ENCODE measurements around the gene CEP112. TPM values are rescaled to one million over a fixed set of nuclear protein-coding genes. Genes with fewer than 3 reads are reported as not detected.

Gene CEP112
- total and polyA plus RNA-seq, 2 of the 4 experiments (the other 2 are of a cell fraction), result 2.5 to 5.6 TPM

DNA sequence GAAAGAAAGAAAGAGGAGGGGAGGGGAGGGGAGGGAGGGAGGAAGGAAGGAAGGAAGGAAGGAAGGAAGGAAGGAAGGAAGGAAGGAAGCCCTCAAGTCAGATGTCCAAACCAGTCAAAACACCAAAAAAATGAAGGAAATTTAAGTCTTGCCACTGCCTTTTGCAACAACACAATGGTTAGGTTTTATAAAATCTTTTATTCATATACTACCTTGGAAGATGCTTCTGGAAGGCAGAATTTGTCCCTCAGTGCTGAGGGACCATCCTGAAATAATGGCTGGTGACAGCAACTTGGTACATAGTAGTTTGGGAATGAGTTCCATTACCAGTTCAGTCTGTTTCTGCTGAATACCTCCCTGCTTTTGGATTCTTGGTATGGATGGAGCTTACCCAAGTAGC is 29.4 kb upstream of the CEP112 start:
- no peak overlapping the region for H4K91ac ChIP-seq (ENCODE audit: insufficient read depth, low read depth, low read length)
- in situ Hi-C loops (cut with MboI; ENCODE audit: low sequenced_read_pairs) (no loop called here), intact Hi-C loops (cut with micrococcal nuclease) (no loop called here), dilution Hi-C loops (cut with HindIII; ENCODE audit: low sequenced_read_pairs, unreplicated experiment) (no loop called here)
- no peaks in the 10 kb centered on the region for H3K9me3 ChIP-seq (ENCODE audit: control insufficient read depth, insufficient read depth, low read length)
- H3K27me3 ChIP-seq (ENCODE audit: control insufficient read depth, insufficient read depth, low read length), result peaks cover 19% of the 10 kb centered on the region
- H2BK120ac ChIP-seq (ENCODE audit: low read depth, low read length), result no peak overlapping the region
- no peak overlapping the region for H4K8ac ChIP-seq (ENCODE audit: low read depth in 2 of 2, low read length in 2 of 2)
- H3K18ac ChIP-seq (ENCODE audit: low read depth, low read length), result no peak overlapping the region
- ChIA-PET POLR2A (ENCODE audit: unreplicated experiment) (no interaction called here), CTCF (interaction anchor here (1.3 kb wide), 1 partner anchor 9 kb away, joined by 3 read pairs; no protein-coding TSS in a partner anchor)
- H2BK5ac ChIP-seq (ENCODE audit: low read depth, low read length, poor library complexity, severe bottlenecking), result no peak overlapping the region
- no peak overlapping the region for H2AK5ac ChIP-seq (ENCODE audit: low read depth, low read length)
- TF ChIP-seq MXI1 (IDR thresholded peaks at IDR 0.05; ENCODE audit: borderline replicate concordance, low read depth, low read length) (no peak), RCOR1 (IDR thresholded peaks at IDR 0.05; ENCODE audit: insufficient replicate concordance, low read length) (no peak), RFX5 (IDR thresholded peaks at IDR 0.05; ENCODE audit: low read depth, low read length) (no peak), CEBPB (IDR thresholded peaks at IDR 0.05; ENCODE audit: low read depth, low read length) (no peak)
- TF ChIP-seq, protein P1, sequence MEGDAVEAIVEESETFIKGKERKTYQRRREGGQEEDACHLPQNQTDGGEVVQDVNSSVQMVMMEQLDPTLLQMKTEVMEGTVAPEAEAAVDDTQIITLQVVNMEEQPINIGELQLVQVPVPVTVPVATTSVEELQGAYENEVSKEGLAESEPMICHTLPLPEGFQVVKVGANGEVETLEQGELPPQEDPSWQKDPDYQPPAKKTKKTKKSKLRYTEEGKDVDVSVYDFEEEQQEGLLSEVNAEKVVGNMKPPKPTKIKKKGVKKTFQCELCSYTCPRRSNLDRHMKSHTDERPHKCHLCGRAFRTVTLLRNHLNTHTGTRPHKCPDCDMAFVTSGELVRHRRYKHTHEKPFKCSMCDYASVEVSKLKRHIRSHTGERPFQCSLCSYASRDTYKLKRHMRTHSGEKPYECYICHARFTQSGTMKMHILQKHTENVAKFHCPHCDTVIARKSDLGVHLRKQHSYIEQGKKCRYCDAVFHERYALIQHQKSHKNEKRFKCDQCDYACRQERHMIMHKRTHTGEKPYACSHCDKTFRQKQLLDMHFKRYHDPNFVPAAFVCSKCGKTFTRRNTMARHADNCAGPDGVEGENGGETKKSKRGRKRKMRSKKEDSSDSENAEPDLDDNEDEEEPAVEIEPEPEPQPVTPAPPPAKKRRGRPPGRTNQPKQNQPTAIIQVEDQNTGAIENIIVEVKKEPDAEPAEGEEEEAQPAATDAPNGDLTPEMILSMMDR (conservative IDR thresholded peaks at IDR 0.05; ENCODE audit: low read depth, low read length), result no peak
- no peaks in the 10 kb centered on the region for H4K20me1 ChIP-seq (ENCODE audit: insufficient read depth, low read length)
- H3K9me1 ChIP-seq (ENCODE audit: insufficient read depth, low read length), result no peaks in the 10 kb centered on the region; the same call in 1 of the 2 replicates
- H3K56ac ChIP-seq (ENCODE audit: extremely low read depth, insufficient read depth, low read length), result no peak overlapping the region
- no peak overlapping the region for H2AFZ ChIP-seq (replicated peaks; ENCODE audit: low read length, poor library complexity)
- H3K4ac ChIP-seq (ENCODE audit: low read depth, low read length), result no peak overlapping the region
- no peak overlapping the region for H3K14ac ChIP-seq (replicated peaks; ENCODE audit: low read depth, low read length)
- no peak overlapping the region for H4K5ac ChIP-seq (ENCODE audit: low read depth, low read length)
- H2BK15ac ChIP-seq (ENCODE audit: low read depth, low read length), result no peak overlapping the region
- no peak overlapping the region for H3K4me3 ChIP-seq (ENCODE audit: insufficient read depth, low read depth, low read length)
- no peaks in the 10 kb centered on the region for H3K79me1 ChIP-seq (ENCODE audit: low read depth in 1 of 2, low read length in 2 of 2)
- no peak overlapping the region for H3K27ac ChIP-seq (ENCODE audit: insufficient read depth, low read length)
- ATAC-seq (ENCODE audit: low read depth) (no peak), DNase-seq (no peak)
- no peaks in the 10 kb centered on the region for H3K4me1 ChIP-seq (ENCODE audit: control insufficient read depth, insufficient read depth, low read length)
- H3K36me3 ChIP-seq (ENCODE audit: control insufficient read depth, insufficient read depth, low read length), result no peaks in the 10 kb centered on the region
- no peak overlapping the region for H3K23ac ChIP-seq (ENCODE audit: low read depth, low read length)
- no peak overlapping the region for H3K9ac ChIP-seq (ENCODE audit: low read depth, low read length)
- no TSS peak for BruUV-seq (replicated peaks)
- H2AK9ac ChIP-seq (replicated peaks; ENCODE audit: low read depth, low read length, poor library complexity), result no peak overlapping the region
- no peak overlapping the region for H2BK20ac ChIP-seq (ENCODE audit: low read depth, low read length)
- H3K4me2 ChIP-seq (ENCODE audit: low read depth, low read length), result no peak overlapping the region

Measured in IMR-90 (cell line).